ENCODE data around the gene NEUROD6.
A peak's percentile ranks its signal among the peaks of the same experiment; 100 is the strongest.

DNA sequence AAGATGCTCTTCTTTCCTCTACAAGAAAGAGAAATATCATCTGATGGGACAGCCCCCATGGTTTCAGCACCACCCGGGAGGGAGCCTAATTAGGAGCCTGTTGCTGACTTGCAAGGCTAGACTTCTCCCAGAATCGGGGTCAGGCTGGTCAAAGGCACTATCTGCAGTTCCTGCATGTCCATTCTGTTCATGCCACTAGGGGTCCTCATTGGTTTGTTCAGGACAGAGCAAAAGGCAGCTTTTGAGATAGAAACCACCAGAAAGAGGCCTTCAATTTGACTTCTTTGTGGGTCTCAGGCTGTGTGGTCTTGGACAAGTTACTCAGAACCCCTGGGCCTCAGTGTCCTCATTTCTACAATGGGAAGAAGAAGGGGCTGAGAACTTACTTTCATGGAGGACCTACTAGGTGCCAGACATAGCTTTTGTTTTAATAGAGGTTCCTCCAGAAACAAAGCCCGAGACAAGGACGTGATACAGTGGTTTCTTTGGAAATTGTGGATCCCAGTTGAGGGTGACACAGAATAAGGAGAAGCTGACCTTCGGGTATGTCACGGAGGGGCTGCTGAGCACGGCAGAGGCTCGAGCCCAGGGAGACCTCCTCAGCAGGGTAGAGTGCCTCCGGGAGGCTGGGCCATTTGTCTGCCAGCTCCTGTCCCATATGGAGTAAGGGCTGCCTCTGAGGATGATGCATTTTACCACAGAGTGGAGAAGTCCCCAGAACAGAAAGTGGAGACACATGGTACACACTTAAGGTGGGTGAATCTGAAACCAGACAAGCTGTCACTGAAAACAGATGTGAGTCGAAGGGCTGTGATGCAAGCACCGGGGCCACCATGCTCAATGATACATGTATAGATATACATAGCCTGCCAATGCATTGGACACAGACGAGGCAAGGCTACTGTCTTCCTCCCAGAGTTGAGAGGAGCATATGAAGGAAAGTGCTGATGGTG lies 33.1 kb upstream of the NEUROD6 start:
- TF ChIP-seq, protein P1, sequence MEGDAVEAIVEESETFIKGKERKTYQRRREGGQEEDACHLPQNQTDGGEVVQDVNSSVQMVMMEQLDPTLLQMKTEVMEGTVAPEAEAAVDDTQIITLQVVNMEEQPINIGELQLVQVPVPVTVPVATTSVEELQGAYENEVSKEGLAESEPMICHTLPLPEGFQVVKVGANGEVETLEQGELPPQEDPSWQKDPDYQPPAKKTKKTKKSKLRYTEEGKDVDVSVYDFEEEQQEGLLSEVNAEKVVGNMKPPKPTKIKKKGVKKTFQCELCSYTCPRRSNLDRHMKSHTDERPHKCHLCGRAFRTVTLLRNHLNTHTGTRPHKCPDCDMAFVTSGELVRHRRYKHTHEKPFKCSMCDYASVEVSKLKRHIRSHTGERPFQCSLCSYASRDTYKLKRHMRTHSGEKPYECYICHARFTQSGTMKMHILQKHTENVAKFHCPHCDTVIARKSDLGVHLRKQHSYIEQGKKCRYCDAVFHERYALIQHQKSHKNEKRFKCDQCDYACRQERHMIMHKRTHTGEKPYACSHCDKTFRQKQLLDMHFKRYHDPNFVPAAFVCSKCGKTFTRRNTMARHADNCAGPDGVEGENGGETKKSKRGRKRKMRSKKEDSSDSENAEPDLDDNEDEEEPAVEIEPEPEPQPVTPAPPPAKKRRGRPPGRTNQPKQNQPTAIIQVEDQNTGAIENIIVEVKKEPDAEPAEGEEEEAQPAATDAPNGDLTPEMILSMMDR (IDR thresholded peaks at IDR 0.05), result peak in 1 of 3 experiments; percentile 26
- TF ChIP-seq POLR2AphosphoS5 (IDR thresholded peaks at IDR 0.05), result no peak
